Measurements from ENCODE around the gene PLEKHD1. TPM values are rescaled to one million over a fixed set of nuclear protein-coding genes. Genes with fewer than 3 reads are reported as not detected.
A peak's percentile ranks its signal among the peaks of the same experiment; 100 is the strongest.

The PLEKHD1 gene
- total RNA-seq, 2 donors from 2014 or later, result 0.05 to 0.10 TPM

GRCh38 chr14:69540654-69541335, 56.3 kb downstream of the PLEKHD1 start:
- TF ChIP-seq CTCF (IDR thresholded peaks at IDR 0.05), result no peak
- no peak for DNase-seq
- no peaks in the 10 kb centered on the region for H3K27me3 ChIP-seq
- H3K9me3 ChIP-seq, result no peaks in the 10 kb centered on the region
- no peaks in the 10 kb centered on the region for H3K4me1 ChIP-seq
- no peak overlapping the region for H3K4me3 ChIP-seq
- intact Hi-C loops (cut with DNase I), result loop anchor here (5.0 kb wide), 1 partner anchor 37 kb away; no protein-coding TSS in a partner anchor
- H3K27ac ChIP-seq, result no peak overlapping the region
- H3K36me3 ChIP-seq, result no peaks in the 10 kb centered on the region
- no peak overlapping the region for H3K9ac ChIP-seq (ENCODE audit: low read depth in 2 of 2, low read length in 2 of 2)

- H3K9ac ChIP-seq (ENCODE audit: low read depth in 2 of 2, low read length in 2 of 2), result no peak overlapping the region
- no peaks in the 10 kb centered on the region for H3K9me3 ChIP-seq
- H3K27ac ChIP-seq, result no peak overlapping the region
- intact Hi-C loops (cut with DNase I), result loop anchor here (5.0 kb wide), 1 partner anchor 35 kb away; no protein-coding TSS in a partner anchor
- no peak for DNase-seq
- H3K36me3 ChIP-seq, result no peaks in the 10 kb centered on the region
- TF ChIP-seq CTCF (IDR thresholded peaks at IDR 0.05), result no peak
- no peaks in the 10 kb centered on the region for H3K27me3 ChIP-seq
- no peaks in the 10 kb centered on the region for H3K4me1 ChIP-seq
- no peak overlapping the region for H3K4me3 ChIP-seq
Measured at GRCh38 chr14:69542311-69542710, 57.8 kb downstream of the PLEKHD1 start.

- no peak for TF ChIP-seq CTCF (IDR thresholded peaks at IDR 0.05)
Measured at GRCh38 chr14:69543341-69544115, 59.0 kb downstream of the PLEKHD1 start.

GRCh38 chr14:69547701-69548348, 63.3 kb downstream of the PLEKHD1 start:
- H3K9ac ChIP-seq (ENCODE audit: low read depth in 2 of 2, low read length in 2 of 2), result no peak overlapping the region

More at GRCh38 chr14:69543341-69544115, 59.0 kb downstream of the PLEKHD1 start:
- H3K4me1 ChIP-seq, result no peaks in the 10 kb centered on the region
- peaks cover 6% of the 10 kb centered on the region for H3K27me3 ChIP-seq
- no peaks in the 10 kb centered on the region for H3K9me3 ChIP-seq
- H3K4me3 ChIP-seq, result no peak overlapping the region
- DNase-seq, result peak; percentile 23
- intact Hi-C loops (cut with DNase I), result loop anchor here (5.0 kb wide), 1 partner anchor 34 kb away; no protein-coding TSS in a partner anchor
- H3K27ac ChIP-seq, result no peak overlapping the region
- H3K36me3 ChIP-seq, result no peaks in the 10 kb centered on the region
- no peak overlapping the region for H3K9ac ChIP-seq (ENCODE audit: low read depth in 2 of 2, low read length in 2 of 2)

More at GRCh38 chr14:69547701-69548348, 63.3 kb downstream of the PLEKHD1 start:
- DNase-seq, result no peak
- Histone ChIP-seq H3K9me3 (no peaks in the 10 kb centered on the region), H3K27ac (no peak overlapping the region), H3K27me3 (peaks cover 6% of the 10 kb centered on the region), H3K36me3 (no peaks in the 10 kb centered on the region), H3K4me3 (no peak overlapping the region), H3K4me1 (no peaks in the 10 kb centered on the region)
- peak; percentile 47 for TF ChIP-seq CTCF (IDR thresholded peaks at IDR 0.05)
- intact Hi-C loops (cut with DNase I), result no loop called here
